Measurements from ENCODE around the gene DTWD1. TPM values are rescaled to one million over a fixed set of nuclear protein-coding genes. Genes with fewer than 3 reads are reported as not detected.

DTWD1 gene
- total and polyA plus RNA-seq, 2 donors (not counting 1 experiment from before 2014, with no cell fraction given): 7.4 to 27.1 TPM

GRCh38 chr15:49628379-49628778 is 7.5 kb downstream of the DTWD1 start:
- no peak overlapping the region for H3K27ac ChIP-seq (ENCODE audit: low read length in 2 of 2)
- H3K4me3 ChIP-seq (ENCODE audit: control extremely low read depth in 1 of 5, extremely low read depth in 1 of 5, insufficient read depth in 1 of 5, low read depth in 2 of 5, low read length in 4 of 5): no peak overlapping the region
- TF ChIP-seq, protein P1, sequence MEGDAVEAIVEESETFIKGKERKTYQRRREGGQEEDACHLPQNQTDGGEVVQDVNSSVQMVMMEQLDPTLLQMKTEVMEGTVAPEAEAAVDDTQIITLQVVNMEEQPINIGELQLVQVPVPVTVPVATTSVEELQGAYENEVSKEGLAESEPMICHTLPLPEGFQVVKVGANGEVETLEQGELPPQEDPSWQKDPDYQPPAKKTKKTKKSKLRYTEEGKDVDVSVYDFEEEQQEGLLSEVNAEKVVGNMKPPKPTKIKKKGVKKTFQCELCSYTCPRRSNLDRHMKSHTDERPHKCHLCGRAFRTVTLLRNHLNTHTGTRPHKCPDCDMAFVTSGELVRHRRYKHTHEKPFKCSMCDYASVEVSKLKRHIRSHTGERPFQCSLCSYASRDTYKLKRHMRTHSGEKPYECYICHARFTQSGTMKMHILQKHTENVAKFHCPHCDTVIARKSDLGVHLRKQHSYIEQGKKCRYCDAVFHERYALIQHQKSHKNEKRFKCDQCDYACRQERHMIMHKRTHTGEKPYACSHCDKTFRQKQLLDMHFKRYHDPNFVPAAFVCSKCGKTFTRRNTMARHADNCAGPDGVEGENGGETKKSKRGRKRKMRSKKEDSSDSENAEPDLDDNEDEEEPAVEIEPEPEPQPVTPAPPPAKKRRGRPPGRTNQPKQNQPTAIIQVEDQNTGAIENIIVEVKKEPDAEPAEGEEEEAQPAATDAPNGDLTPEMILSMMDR (IDR thresholded peaks at IDR 0.05): no peak
- no peak for TF ChIP-seq EZH2 (IDR thresholded peaks at IDR 0.05; ENCODE audit: borderline replicate concordance, insufficient read depth, low read depth, low read length, poor library complexity, severe bottlenecking)
- no peaks in the 10 kb centered on the region for H4K20me1 ChIP-seq (ENCODE audit: control insufficient read depth, insufficient read depth, low read length, poor library complexity, severe bottlenecking)
- Mint-ChIP-seq H3K9me3 (ENCODE audit: insufficient read depth) (peaks cover 4% of the 10 kb centered on the region), H3K27ac (no peak overlapping the region), H3K4me3 (no peak overlapping the region), H3K27me3 (no peaks in the 10 kb centered on the region), H3K4me1 (no peaks in the 10 kb centered on the region)
- peaks cover 0 to 8% of the 10 kb centered on the region in 2 experiments for H3K36me3 ChIP-seq (replicated peaks in 1 of 2; ENCODE audit: control extremely low read depth in 1 of 2, control insufficient read depth in 1 of 2, extremely low read depth in 1 of 2, insufficient read depth in 2 of 2, low read length in 1 of 2)
- H3K9me3 ChIP-seq (ENCODE audit: control extremely low read depth in 1 of 3, control insufficient read depth in 2 of 3, insufficient read depth in 1 of 3, low read length in 2 of 3): peaks cover 0 to 8% (median 5%) of the 10 kb centered on the region in 3 donors
- H3K4me1 ChIP-seq (ENCODE audit: control insufficient read depth in 2 of 2, insufficient read depth in 2 of 2, low read length in 2 of 2): no peaks in the 10 kb centered on the region
- DNase-seq (no peak), ATAC-seq (ENCODE audit: low read depth) (no peak)
- H3K27me3 ChIP-seq (replicated peaks in 1 of 4; ENCODE audit: control extremely low read depth in 1 of 4, control insufficient read depth in 3 of 4, insufficient read depth in 4 of 4, low read length in 3 of 4): no peaks in the 10 kb centered on the region
- intact Hi-C loops (cut with micrococcal nuclease): no loop called here
- no peak overlapping the region for H2AFZ ChIP-seq (ENCODE audit: insufficient read depth, low read depth, low read length, poor library complexity, severe bottlenecking)
- CTCF ChIA-PET: no interaction called here
- POLR2A ChIA-PET: no interaction called here
- H3K79me2 ChIP-seq (ENCODE audit: control insufficient read depth, insufficient read depth, low read length): peaks cover 6% of the 10 kb centered on the region
- WGBS (ENCODE audit: insufficient coverage): 100% methylated on average over 1 of the region's 2 CpGs
- no peak overlapping the region for H3K4me2 ChIP-seq (replicated peaks; ENCODE audit: low read depth, low read length, poor library complexity, severe bottlenecking)
- H3K9ac ChIP-seq (ENCODE audit: low read length): no peak overlapping the region

GRCh38 chr15:49637857-49638256 is 17.0 kb downstream of the DTWD1 start:
- Mint-ChIP-seq H3K4me3 (no peak overlapping the region), H3K4me1 (no peaks in the 10 kb centered on the region), H3K27ac (no peak overlapping the region), H3K27me3 (no peaks in the 10 kb centered on the region), H3K9me3 (ENCODE audit: insufficient read depth) (no peaks in the 10 kb centered on the region)
- no peak for DNase-seq
- Histone ChIP-seq H3K79me2 (ENCODE audit: control insufficient read depth, insufficient read depth, low read length) (no peaks in the 10 kb centered on the region), H3K4me2 (replicated peaks; ENCODE audit: low read depth, low read length, poor library complexity, severe bottlenecking) (no peak overlapping the region), H3K27me3 (replicated peaks in 1 of 4; ENCODE audit: control extremely low read depth in 1 of 4, control insufficient read depth in 3 of 4, insufficient read depth in 4 of 4, low read length in 3 of 4) (no peaks in the 10 kb centered on the region), H4K20me1 (ENCODE audit: control insufficient read depth, insufficient read depth, low read length, poor library complexity, severe bottlenecking) (no peaks in the 10 kb centered on the region), H3K4me3 (ENCODE audit: control extremely low read depth in 1 of 5, extremely low read depth in 1 of 5, insufficient read depth in 1 of 5, low read depth in 2 of 5, low read length in 4 of 5) (no peak overlapping the region), H3K9me3 (ENCODE audit: control extremely low read depth in 1 of 3, control insufficient read depth in 2 of 3, insufficient read depth in 1 of 3, low read length in 2 of 3) (no peaks in the 10 kb centered on the region), H3K27ac (ENCODE audit: low read length in 2 of 2) (no peak overlapping the region), H3K9ac (ENCODE audit: low read length) (no peak overlapping the region), H3K4me1 (ENCODE audit: control insufficient read depth in 2 of 2, insufficient read depth in 2 of 2, low read length in 2 of 2) (no peaks in the 10 kb centered on the region), H3K36me3 (replicated peaks in 1 of 2; ENCODE audit: control extremely low read depth in 1 of 2, control insufficient read depth in 1 of 2, extremely low read depth in 1 of 2, insufficient read depth in 2 of 2, low read length in 1 of 2) (peaks cover 4 to 11% of the 10 kb centered on the region in 2 experiments), H2AFZ (ENCODE audit: insufficient read depth, low read depth, low read length, poor library complexity, severe bottlenecking) (no peak overlapping the region)
- CTCF ChIA-PET: no interaction called here
- POLR2A ChIA-PET: no interaction called here
- TF ChIP-seq, protein P1 (IDR thresholded peaks at IDR 0.05): no peak
- no peak for TF ChIP-seq EZH2 (IDR thresholded peaks at IDR 0.05; ENCODE audit: borderline replicate concordance, insufficient read depth, low read depth, low read length, poor library complexity, severe bottlenecking)
- WGBS (ENCODE audit: insufficient coverage): 100% methylated on average over 3 of the region's 4 CpGs
- no peak for ATAC-seq (ENCODE audit: low read depth)
- intact Hi-C loops (cut with micrococcal nuclease): loop anchor here (5.0 kb wide), 1 partner anchor 41 kb away; no protein-coding TSS in a partner anchor

All from B cell (primary cell).